HUES6 (cell line): ENCODE measurements around the gene TAMALIN.
A peak's percentile ranks its signal among the peaks of the same experiment; 100 is the strongest.

ENCODE experiments used
- H3K27ac ChIP-seq: 2 replicates; pipeline ENCODE4 v1.7.0; 2013; ENCODE audit warnings: low read depth, mild to moderate bottlenecking, low read length, inconsistent platforms
- H3K27me3 ChIP-seq: 2 replicates; pipeline ENCODE4 v1.6.1; 2013; ENCODE audit warnings: low read length; ENCODE audit not compliant: control insufficient read depth, insufficient read depth
- H3K36me3 ChIP-seq: 2 replicates; pipeline ENCODE4 v1.6.1; 2013; ENCODE audit warnings: low read length; ENCODE audit not compliant: control insufficient read depth, insufficient read depth
- H3K4me1 ChIP-seq: 2 replicates; pipeline ENCODE4 v1.6.1; 2013; ENCODE audit warnings: low read length; ENCODE audit not compliant: control insufficient read depth, insufficient read depth
- H3K4me3 ChIP-seq: 2 replicates; pipeline ENCODE4 v1.5.1; 2013; ENCODE audit warnings: low read depth, low read length
- H3K9ac ChIP-seq: one replicate; pipeline ENCODE4 v1.6.1; 2013; ENCODE audit warnings: mild to moderate bottlenecking, low read length
- H3K9me3 ChIP-seq: 2 replicates; pipeline ENCODE4 v1.6.1; 2013; ENCODE audit warnings: low read depth, low read length; ENCODE audit not compliant: control insufficient read depth, insufficient read depth

TAMALIN gene

GRCh38 chr12:52050116-52050757 is 43.5 kb downstream of the TAMALIN start:
- Histone ChIP-seq H3K4me3 (peak overlapping the region; percentile 82), H3K4me1 (peaks cover 22% of the 10 kb centered on the region), H3K9ac (peak overlapping the region; percentile 82), H3K27ac (peak overlapping the region; percentile 60; the same call in 1 of the 2 replicates), H3K36me3 (peaks cover 15% of the 10 kb centered on the region; the same call in 1 of the 2 replicates), H3K9me3 (no peaks in the 10 kb centered on the region), H3K27me3 (peaks cover 43% of the 10 kb centered on the region)

- Histone ChIP-seq H3K9ac (peak within 1 kb of the TSS; percentile 82), H3K27me3 (peaks cover 43% of the 10 kb centered on the region), H3K4me1 (peaks cover 22% of the 10 kb centered on the region), H3K36me3 (peaks cover 11% of the 10 kb centered on the region; the same call in 1 of the 2 replicates), H3K4me3 (peak within 1 kb of the TSS; percentile 82), H3K27ac (peak within 1 kb of the TSS; percentile 60; the same call in 1 of the 2 replicates), H3K9me3 (no peaks in the 10 kb centered on the region)
These were observed 44.2 kb downstream of the TAMALIN start, which contains the start of gene NR4A1 for GRCh38 chr12:52050758-52051541. Gene NR4A1 (plus strand): TSS chr12:52051442. CDS start chr12:52054329, 2,887 bp downstream.

GRCh38 chr12:52052468-52053186 is 45.9 kb downstream of the TAMALIN start:
- H3K36me3 ChIP-seq = peaks cover 26% of the 10 kb centered on the region
- no peak overlapping the region for H3K27ac ChIP-seq
- H3K4me3 ChIP-seq = peak overlapping the region; percentile 82; the same call in 1 of the 2 replicates
- H3K9ac ChIP-seq = no peak overlapping the region
- peaks cover 22% of the 10 kb centered on the region for H3K4me1 ChIP-seq
- H3K9me3 ChIP-seq = no peaks in the 10 kb centered on the region
- peaks cover 43% of the 10 kb centered on the region for H3K27me3 ChIP-seq

GRCh38 chr12:52053536-52054209 is 46.9 kb downstream of the TAMALIN start:
- no peak overlapping the region for H3K9ac ChIP-seq
- no peak overlapping the region for H3K4me3 ChIP-seq
- peaks cover 22% of the 10 kb centered on the region for H3K4me1 ChIP-seq
- H3K36me3 ChIP-seq = peaks cover 30% of the 10 kb centered on the region
- peaks cover 40% of the 10 kb centered on the region for H3K27me3 ChIP-seq
- H3K9me3 ChIP-seq = no peaks in the 10 kb centered on the region
- no peak overlapping the region for H3K27ac ChIP-seq

GRCh38 chr12:52054231-52054832 is 47.6 kb downstream of the TAMALIN start:
- no peak overlapping the region for H3K27ac ChIP-seq
- no peaks in the 10 kb centered on the region for H3K9me3 ChIP-seq
- H3K4me3 ChIP-seq = no peak overlapping the region
- H3K9ac ChIP-seq = no peak overlapping the region
- H3K4me1 ChIP-seq = peaks cover 22% of the 10 kb centered on the region
- H3K27me3 ChIP-seq = peaks cover 33% of the 10 kb centered on the region
- H3K36me3 ChIP-seq = peaks cover 36% of the 10 kb centered on the region

GRCh38 chr12:52054833-52055730 is 48.3 kb downstream of the TAMALIN start:
- no peak overlapping the region for H3K9ac ChIP-seq
- H3K27ac ChIP-seq = no peak overlapping the region
- H3K36me3 ChIP-seq = peaks cover 36% of the 10 kb centered on the region
- H3K4me3 ChIP-seq = no peak overlapping the region
- peaks cover 18% of the 10 kb centered on the region for H3K4me1 ChIP-seq
- H3K27me3 ChIP-seq = peaks cover 26% of the 10 kb centered on the region
- H3K9me3 ChIP-seq = no peaks in the 10 kb centered on the region

- no peak overlapping the region for H3K4me3 ChIP-seq
- H3K27me3 ChIP-seq = peaks cover 20% of the 10 kb centered on the region
- H3K9ac ChIP-seq = no peak overlapping the region
- peaks cover 12% of the 10 kb centered on the region for H3K4me1 ChIP-seq
- H3K36me3 ChIP-seq = peaks cover 36% of the 10 kb centered on the region
- no peak overlapping the region for H3K27ac ChIP-seq
- H3K9me3 ChIP-seq = no peaks in the 10 kb centered on the region
These were observed 49.3 kb downstream of the TAMALIN start for GRCh38 chr12:52055731-52056711.

- H3K27me3 ChIP-seq = peaks cover 12% of the 10 kb centered on the region
These were observed 50.3 kb downstream of the TAMALIN start for GRCh38 chr12:52056801-52057637.

More at GRCh38 chr12:52056801-52057637, 50.3 kb downstream of the TAMALIN start:
- H3K4me3 ChIP-seq = no peak overlapping the region
- H3K36me3 ChIP-seq = peaks cover 36% of the 10 kb centered on the region
- no peak overlapping the region for H3K9ac ChIP-seq
- H3K27ac ChIP-seq = no peak overlapping the region
- no peaks in the 10 kb centered on the region for H3K9me3 ChIP-seq
- H3K4me1 ChIP-seq = peaks cover 8% of the 10 kb centered on the region
